Vagina (tissue), 2 donors: Measurements from ENCODE around the gene FAM98C.

Experiments used
- POLR2A ChIP-seq, 2 donors: fragments of 450-650 bp; IDR thresholded peaks; one replicate each; pipeline ENCODE4 v1.6.1; 2017; ENCODE audit warnings: antibody characterized with exemption in 2 of 2, mild to moderate bottlenecking in 2 of 2, moderate library complexity in 2 of 2
- POLR2AphosphoS5 ChIP-seq, 2 donors: sonication (generic); formaldehyde crosslinking; IDR thresholded peaks; one replicate each; pipeline ENCODE4 v1.9.0; 2017; ENCODE audit warnings: antibody characterized with exemption in 2 of 2, mild to moderate bottlenecking in 2 of 2, low read depth in 1 of 2; ENCODE audit not compliant: insufficient read depth in 1 of 2
- TF ChIP-seq, protein P1 (sequence below), 3 experiments: fragments of 450-650 bp in 2 of 3; fragments of 200-600 bp in 1 of 3; sonication (generic) in 1 of 3; IDR thresholded peaks; one replicate each; pipeline ENCODE4 v1.5.1; 2017 to 2019; ENCODE audit warnings: antibody characterized with exemption in 3 of 3, mild to moderate bottlenecking in 2 of 3, moderate library complexity in 2 of 3

GRCh38 chr19:38422438-38422837, 19.5 kb downstream of the FAM98C start:
- TF ChIP-seq, protein P1, sequence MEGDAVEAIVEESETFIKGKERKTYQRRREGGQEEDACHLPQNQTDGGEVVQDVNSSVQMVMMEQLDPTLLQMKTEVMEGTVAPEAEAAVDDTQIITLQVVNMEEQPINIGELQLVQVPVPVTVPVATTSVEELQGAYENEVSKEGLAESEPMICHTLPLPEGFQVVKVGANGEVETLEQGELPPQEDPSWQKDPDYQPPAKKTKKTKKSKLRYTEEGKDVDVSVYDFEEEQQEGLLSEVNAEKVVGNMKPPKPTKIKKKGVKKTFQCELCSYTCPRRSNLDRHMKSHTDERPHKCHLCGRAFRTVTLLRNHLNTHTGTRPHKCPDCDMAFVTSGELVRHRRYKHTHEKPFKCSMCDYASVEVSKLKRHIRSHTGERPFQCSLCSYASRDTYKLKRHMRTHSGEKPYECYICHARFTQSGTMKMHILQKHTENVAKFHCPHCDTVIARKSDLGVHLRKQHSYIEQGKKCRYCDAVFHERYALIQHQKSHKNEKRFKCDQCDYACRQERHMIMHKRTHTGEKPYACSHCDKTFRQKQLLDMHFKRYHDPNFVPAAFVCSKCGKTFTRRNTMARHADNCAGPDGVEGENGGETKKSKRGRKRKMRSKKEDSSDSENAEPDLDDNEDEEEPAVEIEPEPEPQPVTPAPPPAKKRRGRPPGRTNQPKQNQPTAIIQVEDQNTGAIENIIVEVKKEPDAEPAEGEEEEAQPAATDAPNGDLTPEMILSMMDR (IDR thresholded peaks at IDR 0.05) = no peak
- TF ChIP-seq POLR2A (IDR thresholded peaks at IDR 0.05) (no peak), POLR2AphosphoS5 (IDR thresholded peaks at IDR 0.05; ENCODE audit: insufficient read depth in 1 of 2, low read depth in 1 of 2) (no peak)
